Transverse colon (tissue), 4 donors: Measurements from ENCODE around the gene KLF3. TPM values are rescaled to one million over a fixed set of nuclear protein-coding genes. Genes with fewer than 3 reads are reported as not detected.
A peak's percentile ranks its signal among the peaks of the same experiment; 100 is the strongest.

Experiments used
- DNase-seq: peaks from one replicate; pipeline ENCODE4 v3.0.0-alpha.2; 2019
- H3K27ac ChIP-seq, 4 donors: fragments of 200-600 bp; sonication (generic); 2 replicates each; pipeline ENCODE4 v1.5.1; 2016 to 2018; ENCODE audit warnings: inconsistent platforms in 4 of 4
- H3K27me3 ChIP-seq: fragments of 200-600 bp; sonication (generic); 2 replicates; pipeline ENCODE4 v1.5.1; 2017; ENCODE audit warnings: inconsistent platforms
- H3K36me3 ChIP-seq, 4 donors: fragments of 200-600 bp; sonication (generic); 2 replicates each; pipeline ENCODE4 v1.5.1; 2017 to 2019; ENCODE audit warnings: inconsistent platforms in 4 of 4
- H3K4me1 ChIP-seq, 4 donors: fragments of 200-600 bp; sonication (generic); 2 replicates each; pipeline ENCODE4 v1.5.1; 2017 to 2020; ENCODE audit warnings: inconsistent platforms in 4 of 4
- H3K4me3 ChIP-seq, 4 donors: fragments of 200-600 bp; sonication (generic); 1 replicate in 1 of 4; 2 replicates in 3 of 4; pipeline versions ENCODE4 v1.5.1 to v1.6.1; 2017 to 2019; ENCODE audit warnings: inconsistent platforms in 4 of 4
- H3K9me3 ChIP-seq, 2 donors: fragments of 200-600 bp; sonication (generic); 2 replicates each; pipeline ENCODE4 v1.5.1; 2017 to 2019; ENCODE audit warnings: inconsistent platforms in 2 of 2
- CTCF ChIP-seq, 5 experiments: fragments of 200-600 bp in 3 of 5; fragments of 450-650 bp in 2 of 5; sonication (generic) in 3 of 5; IDR thresholded peaks; 1 replicate in 2 of 5; 2 replicates in 3 of 5; pipeline ENCODE4 v1.5.1; 2016 to 2017; ENCODE audit warnings: antibody characterized with exemption in 5 of 5, inconsistent platforms in 3 of 5, mild to moderate bottlenecking in 2 of 5, moderate library complexity in 1 of 5
- EP300 ChIP-seq: sonication (generic); formaldehyde crosslinking; IDR thresholded peaks from one replicate; pipeline ENCODE4 v1.6.1; 2017; ENCODE audit warnings: antibody characterized with exemption, low read depth
- POLR2A ChIP-seq: fragments of 450-650 bp; IDR thresholded peaks from one replicate; pipeline ENCODE4 v1.6.1; 2016; ENCODE audit warnings: antibody characterized with exemption, mild to moderate bottlenecking, moderate library complexity
- POLR2AphosphoS5 ChIP-seq, 3 donors: sonication (generic); formaldehyde crosslinking; IDR thresholded peaks; one replicate each; pipeline ENCODE4 v1.6.1; 2016; ENCODE audit warnings: antibody characterized with exemption in 3 of 3
- WGBS, 2 donors: methylation state at CpG; one replicate each; pipeline ENCODE4 v1.1.5; 2018; ENCODE audit warnings: low coverage in 1 of 2; 5-methylcytosine and 5-hydroxymethylcytosine counted together
- in situ Hi-C, 4 donors: fragments of 200-750 bp; cut with MboI; loops; one replicate each; pipeline versions ENCODE4 v1.15.0 to v1.15.1; 2017; ENCODE audit warnings: low sequenced_read_pairs in 3 of 4, low pct_ligation_motif_present in 1 of 4, low pct_unique_long_range_greater_than_20kb in 1 of 4
- intact Hi-C: fragments of 100-400 bp; cut with DNase I; formaldehyde crosslinking; loops from one replicate; pipeline ENCODE4 v1.15.1; 2023; ENCODE audit warnings: low total_unique reads
- total RNA-seq, 4 donors: library from RNA; depleted of rRNA; stranded (reverse); fragments of >200 nt; gene quantifications; one replicate each; pipeline ENCODE4 v1.1.0, GENCODE V29; 2016

KLF3 gene
- total RNA-seq, 4 donors from 2014 or later = 111 to 174 (median 132) TPM

GRCh38 chr4:38717604-38718003 lies 53.6 kb downstream of the KLF3 start:
- H3K27me3 ChIP-seq = no peaks in the 10 kb centered on the region
- no peak overlapping the region for H3K4me3 ChIP-seq
- intact Hi-C loops = no loop called here
- WGBS, 2 donors = 53 to 76% methylated on average over 3 to 5 of the region's 5 CpGs
- H3K36me3 ChIP-seq = no peaks in the 10 kb centered on the region
- no peak for TF ChIP-seq POLR2AphosphoS5 (IDR thresholded peaks at IDR 0.05)
- TF ChIP-seq POLR2A = no peak
- no peak for TF ChIP-seq CTCF (IDR thresholded peaks at IDR 0.05)
- peaks cover 0 to 5% of the 10 kb centered on the region in 2 donors for H3K9me3 ChIP-seq
- no peaks in the 10 kb centered on the region for H3K4me1 ChIP-seq
- in situ Hi-C loops = no loop called here
- DNase-seq = no peak
- H3K27ac ChIP-seq = no peak overlapping the region

DNA sequence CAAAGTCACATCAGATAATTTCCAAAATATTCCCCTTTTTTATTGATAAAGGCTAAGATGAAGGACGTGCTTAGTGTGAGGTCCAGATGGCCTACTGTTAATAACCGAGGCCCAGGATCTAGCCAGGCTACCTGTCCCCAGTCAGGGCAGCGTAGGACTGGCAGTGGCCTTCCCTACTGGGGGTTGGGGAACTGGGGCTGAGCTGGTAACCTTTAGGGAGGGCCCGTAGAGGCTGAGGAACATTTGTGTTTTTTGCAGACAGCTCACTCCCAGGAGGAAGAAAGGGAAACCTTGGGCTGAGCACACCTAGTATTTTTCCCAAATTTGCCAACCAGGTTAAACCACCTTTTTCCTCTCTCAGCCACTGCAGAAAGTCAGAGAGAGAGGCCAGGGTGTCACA lies 59.1 kb downstream of the KLF3 start:
- in situ Hi-C loops = no loop called here

DNA sequence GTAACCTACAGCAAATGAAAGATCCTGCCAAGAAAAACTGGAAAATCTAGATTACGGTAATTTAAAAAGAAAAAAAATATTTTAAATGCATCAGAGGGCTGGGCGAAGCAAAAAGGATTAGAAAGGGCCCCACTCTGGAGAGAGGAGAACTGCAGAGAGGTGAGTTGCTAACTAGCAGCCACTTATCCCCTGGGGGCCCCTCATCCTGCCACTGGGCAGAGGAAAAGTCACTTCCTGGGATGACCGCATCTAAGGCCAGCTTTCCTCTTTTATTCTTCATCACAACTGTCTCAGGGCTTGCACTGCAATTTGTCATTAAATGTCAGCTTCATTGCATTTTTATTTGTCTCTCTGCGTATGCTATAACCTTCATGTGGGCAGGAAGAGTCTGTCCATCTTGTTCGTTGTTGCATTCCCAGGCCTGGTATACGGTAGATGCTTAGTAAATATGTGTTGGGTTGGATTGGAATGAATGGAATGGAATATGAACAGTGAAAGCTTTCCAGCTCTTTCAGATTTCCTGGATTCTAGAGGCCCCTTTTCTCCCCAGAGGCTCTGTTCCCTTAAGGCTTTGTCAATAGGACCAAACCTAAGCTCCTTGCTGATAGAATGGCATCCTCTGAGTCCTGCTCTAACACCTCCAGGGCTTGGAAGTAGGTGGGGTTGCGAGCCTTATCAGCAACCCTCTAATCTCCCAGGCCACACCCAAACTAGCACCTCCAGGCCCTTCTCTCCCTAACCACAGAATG lies 59.9 kb downstream of the KLF3 start:
- in situ Hi-C loops = no loop called here
- 84 to 87% methylated on average over 4 to 7 of the region's 7 CpGs for WGBS, 2 donors
- H3K27ac ChIP-seq = no peak overlapping the region
- H3K4me3 ChIP-seq = no peak overlapping the region
- no peaks in the 10 kb centered on the region for H3K9me3 ChIP-seq
- peaks cover 6 to 14% (median 9%) of the 10 kb centered on the region in 4 donors for H3K4me1 ChIP-seq
- no peak for TF ChIP-seq CTCF (IDR thresholded peaks at IDR 0.05)
- no peak for TF ChIP-seq EP300
- no peak for TF ChIP-seq POLR2AphosphoS5 (IDR thresholded peaks at IDR 0.05)
- TF ChIP-seq POLR2A = no peak
- DNase-seq = peak; percentile 28
- intact Hi-C loops = no loop called here
- no peaks in the 10 kb centered on the region for H3K27me3 ChIP-seq
- no peaks in the 10 kb centered on the region for H3K36me3 ChIP-seq

More for the DNA sequence above, 59.1 kb downstream of the KLF3 start:
- peaks cover 3 to 7% (median 3%) of the 10 kb centered on the region in 4 donors for H3K4me1 ChIP-seq
- intact Hi-C loops = no loop called here
- 95% methylated on average over 4 of the region's 4 CpGs; no CpG with 5 or more reads in 1 of the 2 donors for WGBS, 2 donors
- no peak overlapping the region for H3K27ac ChIP-seq
- no peaks in the 10 kb centered on the region for H3K9me3 ChIP-seq
- no peak for DNase-seq
- no peaks in the 10 kb centered on the region for H3K36me3 ChIP-seq
- TF ChIP-seq POLR2AphosphoS5 (IDR thresholded peaks at IDR 0.05) (no peak), CTCF (IDR thresholded peaks at IDR 0.05) (no peak), POLR2A (no peak), EP300 (no peak)
- H3K27me3 ChIP-seq = no peaks in the 10 kb centered on the region
- H3K4me3 ChIP-seq = no peak overlapping the region

DNA sequence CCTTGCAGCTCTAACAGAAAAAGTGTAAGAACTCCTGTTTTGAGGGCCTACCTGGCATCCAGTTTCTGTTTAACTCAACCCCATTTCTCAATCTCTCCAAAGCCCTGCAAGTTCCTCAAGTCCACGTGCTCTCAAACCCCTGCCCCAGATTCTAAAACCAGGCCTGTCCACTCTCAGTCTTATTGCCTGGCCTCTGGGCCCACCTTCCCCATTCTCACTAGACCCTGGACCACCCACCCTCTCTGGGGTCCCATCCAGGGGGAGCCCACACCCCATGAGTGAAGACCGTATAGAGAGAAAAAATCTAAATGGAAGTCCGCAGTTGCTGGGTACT lies 60.4 kb downstream of the KLF3 start:
- Histone ChIP-seq H3K9me3 (no peaks in the 10 kb centered on the region), H3K4me3 (no peak overlapping the region), H3K27ac (no peak overlapping the region), H3K36me3 (no peaks in the 10 kb centered on the region), H3K27me3 (no peaks in the 10 kb centered on the region), H3K4me1 (peaks cover 6 to 18% (median 11%) of the 10 kb centered on the region in 4 donors)
- 90 to 100% methylated on average over 2 to 3 of the region's 3 CpGs for WGBS, 2 donors
- intact Hi-C loops (no loop called here), in situ Hi-C loops (no loop called here)
- no peak for TF ChIP-seq POLR2AphosphoS5 (IDR thresholded peaks at IDR 0.05)
- no peak for TF ChIP-seq EP300
- TF ChIP-seq POLR2A = no peak
- no peak for TF ChIP-seq CTCF (IDR thresholded peaks at IDR 0.05)
- no peak for DNase-seq
